Activated CD4-positive, CD25-positive, alpha-beta regulatory T cell treated with anti-CD3 and anti-CD28 coated beads, Interleukin-2, amount 50 U/mL, for 16 hours (primary cell): Measurements from ENCODE around the gene MYLK3.
"Not testable (repeated sequence)": the region's sequence is repeated elsewhere in the genome, so short reads cannot be mapped to it uniquely, and the experiment has no call there.

Source experiments
- DNase-seq: peaks from one replicate; pipeline ENCODE4 v3.0.0-alpha.2; 2020; ENCODE audit warnings: low read depth, low spot score

The MYLK3 gene

GRCh38 chr16:46747777-46748651, at the start of gene MYLK3:
MYLK3 (minus strand) TSS chr16:46748344; CDS start chr16:46748193, 151 bp downstream.
- no peak for DNase-seq

GRCh38 chr16:46797501-46797900, 49.4 kb upstream of the MYLK3 start:
- DNase-seq, result no peak

GRCh38 chr16:46796764-46797269, 48.7 kb upstream of the MYLK3 start:
- no peak for DNase-seq

GRCh38 chr16:46793841-46794240, 45.7 kb upstream of the MYLK3 start:
- DNase-seq, result no peak

- no peak for DNase-seq
These were observed 42.6 kb upstream of the MYLK3 start for GRCh38 chr16:46790599-46791270.

GRCh38 chr16:46789499-46790414, 41.6 kb upstream of the MYLK3 start:
- DNase-seq, result peak; percentile 60

GRCh38 chr16:46788891-46789474, 40.8 kb upstream of the MYLK3 start:
- DNase-seq, result no peak

- DNase-seq, result no peak
These were observed 39.8 kb upstream of the MYLK3 start for GRCh38 chr16:46787909-46788308.

GRCh38 chr16:46785076-46785845, 37.1 kb upstream of the MYLK3 start:
- no peak for DNase-seq

GRCh38 chr16:46784569-46784968, 36.4 kb upstream of the MYLK3 start:
- not testable (repeated sequence) for DNase-seq

- no peak for DNase-seq
These were observed 35.7 kb upstream of the MYLK3 start for GRCh38 chr16:46783800-46784199.

- no peak for DNase-seq
These were observed 34.2 kb upstream of the MYLK3 start for GRCh38 chr16:46782320-46782719.

GRCh38 chr16:46777804-46778203, 29.7 kb upstream of the MYLK3 start:
- DNase-seq, result no peak

GRCh38 chr16:46775214-46775613, 27.1 kb upstream of the MYLK3 start:
- DNase-seq, result no peak

GRCh38 chr16:46774743-46775177, 26.6 kb upstream of the MYLK3 start:
- DNase-seq, result no peak

GRCh38 chr16:46772463-46772862, 24.3 kb upstream of the MYLK3 start:
- no peak for DNase-seq

- DNase-seq, result no peak
These were observed 20.7 kb upstream of the MYLK3 start for GRCh38 chr16:46768809-46769208.

- no peak for DNase-seq
These were observed 16.9 kb upstream of the MYLK3 start for GRCh38 chr16:46765050-46765449.

GRCh38 chr16:46763147-46763546, 15.0 kb upstream of the MYLK3 start:
- no peak for DNase-seq

- DNase-seq, result no peak
These were observed 14.4 kb upstream of the MYLK3 start for GRCh38 chr16:46762583-46762982.
